ENCODE results near the gene ST6GALNAC1. TPM values are rescaled to one million over a fixed set of nuclear protein-coding genes. Genes with fewer than 3 reads are reported as not detected.
A peak's percentile ranks its signal among the peaks of the same experiment; 100 is the strongest.

ST6GALNAC1 gene
- total RNA-seq, 2 experiments from 2014 or later = 1.1 to 2.3 TPM

DNA sequence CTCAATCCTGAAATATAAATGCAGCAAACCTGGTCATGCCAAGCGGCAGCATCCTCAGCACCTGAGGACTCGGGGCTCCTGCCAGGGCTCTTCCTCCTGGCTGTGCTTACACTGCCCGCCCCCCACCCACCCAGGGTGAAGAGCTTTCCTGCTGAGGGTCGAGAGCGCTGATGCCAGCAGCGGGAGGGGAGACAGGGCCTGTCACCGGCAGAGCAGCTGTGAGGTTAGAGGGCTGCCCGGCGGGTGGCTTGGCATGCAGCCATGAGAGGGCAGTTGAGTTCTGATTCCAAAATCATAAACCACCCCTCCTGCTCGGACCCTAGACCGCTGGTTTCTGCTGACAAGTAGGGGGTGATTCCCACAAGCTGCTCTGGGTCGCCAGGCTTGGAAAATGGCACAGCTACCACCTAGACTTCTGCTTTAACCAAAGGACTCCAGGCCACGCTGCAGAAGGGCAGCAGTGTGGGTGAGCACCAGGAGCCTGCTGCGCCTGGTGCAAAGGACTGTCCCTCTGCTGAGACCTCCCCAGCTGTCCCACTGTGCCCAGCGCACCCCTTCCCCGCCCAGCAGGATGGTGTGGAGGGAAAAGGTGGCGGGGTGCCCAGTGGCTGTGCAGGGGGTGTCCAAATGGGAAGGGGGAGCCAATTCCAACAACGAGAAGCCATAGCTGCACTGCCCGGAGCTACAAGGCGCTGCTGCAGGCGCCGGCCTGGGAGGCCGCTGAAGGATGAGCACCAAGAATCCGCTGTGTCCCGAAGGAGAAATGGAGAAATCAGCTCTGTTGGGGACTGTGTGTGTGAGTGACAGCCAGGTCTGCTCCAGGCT is 40.6 kb upstream of the ST6GALNAC1 start:
- intact Hi-C loops (cut with micrococcal nuclease) = loop anchor here (10.0 kb wide), 1 partner anchor 59 kb away; no protein-coding TSS in a partner anchor
- CTCF ChIA-PET = interaction anchor here (3.3 to 3.7 kb wide), 2 partner anchors 13 to 60 kb away, joined by 26 to 34 read pairs; no protein-coding TSS in a partner anchor
- no peaks in the 10 kb centered on the region for H3K36me3 Mint-ChIP-seq
- H3K4me1 Mint-ChIP-seq (ENCODE audit: low read depth) = peaks cover 3% of the 10 kb centered on the region
- no peaks in the 10 kb centered on the region for H3K9me3 Mint-ChIP-seq
- no peak overlapping the region for H3K27ac Mint-ChIP-seq
- POLR2A ChIA-PET = interaction anchor here (0.6 kb wide), 1 partner anchor 42 kb away, joined by 4 read pairs; no protein-coding TSS in a partner anchor
- no peaks in the 10 kb centered on the region for H3K27me3 Mint-ChIP-seq
- DNase-seq = no peak
- no peak overlapping the region for H3K4me3 Mint-ChIP-seq

GRCh38 chr17:76683011-76683755 is 39.6 kb upstream of the ST6GALNAC1 start:
- H3K4me1 Mint-ChIP-seq (ENCODE audit: low read depth) = peaks cover 3% of the 10 kb centered on the region
- POLR2A ChIA-PET = no interaction called here
- no peak overlapping the region for H3K4me3 Mint-ChIP-seq
- no peak overlapping the region for H3K27ac Mint-ChIP-seq
- no peaks in the 10 kb centered on the region for H3K27me3 Mint-ChIP-seq
- H3K36me3 Mint-ChIP-seq = no peaks in the 10 kb centered on the region
- no peak for DNase-seq
- intact Hi-C loops (cut with micrococcal nuclease) = loop anchor here (10.0 kb wide), 1 partner anchor 58 kb away; no protein-coding TSS in a partner anchor
- CTCF ChIA-PET = interaction anchor here (3.0 to 3.7 kb wide), 3 partner anchors 12 to 162 kb away, joined by 26 to 42 read pairs (median 34); no protein-coding TSS in a partner anchor
- H3K9me3 Mint-ChIP-seq = no peaks in the 10 kb centered on the region

GRCh38 chr17:76682296-76682695 is 38.7 kb upstream of the ST6GALNAC1 start:
- Mint-ChIP-seq H3K27ac (no peak overlapping the region), H3K27me3 (no peaks in the 10 kb centered on the region), H3K4me1 (ENCODE audit: low read depth) (peaks cover 3% of the 10 kb centered on the region), H3K36me3 (no peaks in the 10 kb centered on the region), H3K4me3 (no peak overlapping the region), H3K9me3 (no peaks in the 10 kb centered on the region)
- POLR2A ChIA-PET = interaction anchor here (1.4 kb wide), 2 partner anchors 10 to 124 kb away, joined by 3 to 9 read pairs; no protein-coding TSS in a partner anchor
- no peak for DNase-seq
- intact Hi-C loops (cut with micrococcal nuclease) = loop anchor here (10.0 kb wide), 1 partner anchor 57 kb away; no protein-coding TSS in a partner anchor
- CTCF ChIA-PET = interaction anchor here (1.0 to 3.7 kb wide), 14 partner anchors 11 to 229 kb away, joined by 3 to 42 read pairs (median 6); partner anchors contain the start of gene UBE2O

- intact Hi-C loops (cut with micrococcal nuclease) = loop anchor here (10.0 kb wide), 1 partner anchor 57 kb away; no protein-coding TSS in a partner anchor
- H3K27ac Mint-ChIP-seq = no peak overlapping the region
- H3K27me3 Mint-ChIP-seq = no peaks in the 10 kb centered on the region
- ChIA-PET CTCF (interaction anchor here (0.6 to 3.7 kb wide), 31 partner anchors 9 to 297 kb away, joined by 3 to 42 read pairs (median 3); partner anchors contain the start of genes SPHK1, ST6GALNAC2 and UBE2O), POLR2A (interaction anchor here (1.4 kb wide), 2 partner anchors 10 to 123 kb away, joined by 3 to 9 read pairs; no protein-coding TSS in a partner anchor)
- H3K9me3 Mint-ChIP-seq = no peaks in the 10 kb centered on the region
- H3K4me3 Mint-ChIP-seq = no peak overlapping the region
- peaks cover 3% of the 10 kb centered on the region for H3K4me1 Mint-ChIP-seq (ENCODE audit: low read depth)
- DNase-seq = peak; percentile 80
- no peaks in the 10 kb centered on the region for H3K36me3 Mint-ChIP-seq
Observed at GRCh38 chr17:76681222-76682137, 37.9 kb upstream of the ST6GALNAC1 start.

GRCh38 chr17:76679239-76679638 is 35.7 kb upstream of the ST6GALNAC1 start:
- H3K4me3 Mint-ChIP-seq = no peak overlapping the region
- peaks cover 3% of the 10 kb centered on the region for H3K4me1 Mint-ChIP-seq (ENCODE audit: low read depth)
- no peak overlapping the region for H3K27ac Mint-ChIP-seq
- intact Hi-C loops (cut with micrococcal nuclease) = no loop called here
- CTCF ChIA-PET = interaction anchor here (3.2 kb wide), 1 partner anchor 36 kb away, joined by 16 read pairs; no protein-coding TSS in a partner anchor
- H3K27me3 Mint-ChIP-seq = no peaks in the 10 kb centered on the region
- POLR2A ChIA-PET = no interaction called here
- no peaks in the 10 kb centered on the region for H3K9me3 Mint-ChIP-seq
- H3K36me3 Mint-ChIP-seq = no peaks in the 10 kb centered on the region
- DNase-seq = no peak

DNA sequence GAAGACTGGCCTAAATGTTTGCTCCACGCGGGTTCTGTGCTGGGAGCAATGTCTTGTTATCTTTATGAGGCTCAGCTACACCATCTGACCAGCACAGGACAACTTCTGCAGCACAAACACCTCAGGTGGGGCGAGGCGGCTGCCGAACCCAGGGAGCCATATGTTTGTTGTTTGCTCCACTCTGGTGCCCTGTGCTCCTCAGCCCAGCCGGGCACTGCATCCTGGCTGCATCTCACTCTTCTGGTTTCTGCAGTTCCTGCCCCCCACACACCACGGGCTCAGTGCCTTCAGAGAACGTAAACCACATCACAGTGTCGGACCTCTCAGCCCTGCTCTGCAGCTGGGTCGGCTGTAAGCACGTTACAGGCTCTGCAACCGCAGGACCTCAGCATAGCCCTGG is 34.8 kb upstream of the ST6GALNAC1 start:
- ChIA-PET CTCF (interaction anchor here (2.1 to 3.2 kb wide), 2 partner anchors 37 to 156 kb away, joined by 7 to 16 read pairs; no protein-coding TSS in a partner anchor), POLR2A (no interaction called here)
- peak; percentile 40 for DNase-seq
- Mint-ChIP-seq H3K9me3 (no peaks in the 10 kb centered on the region), H3K4me3 (no peak overlapping the region), H3K36me3 (no peaks in the 10 kb centered on the region), H3K4me1 (ENCODE audit: low read depth) (peaks cover 3% of the 10 kb centered on the region), H3K27ac (no peak overlapping the region), H3K27me3 (no peaks in the 10 kb centered on the region)
- intact Hi-C loops (cut with micrococcal nuclease) = no loop called here

- Mint-ChIP-seq H3K4me1 (ENCODE audit: low read depth) (peaks cover 7% of the 10 kb centered on the region), H3K27ac (no peak overlapping the region), H3K27me3 (no peaks in the 10 kb centered on the region), H3K9me3 (no peaks in the 10 kb centered on the region), H3K36me3 (no peaks in the 10 kb centered on the region), H3K4me3 (no peak overlapping the region)
- no peak for DNase-seq
- POLR2A ChIA-PET = no interaction called here
- CTCF ChIA-PET = interaction anchor here (0.9 to 3.2 kb wide), 3 partner anchors 38 to 155 kb away, joined by 4 to 16 read pairs (median 7); no protein-coding TSS in a partner anchor
- intact Hi-C loops (cut with micrococcal nuclease) = no loop called here
Observed at GRCh38 chr17:76677406-76677805, 33.8 kb upstream of the ST6GALNAC1 start.

- no peak for DNase-seq
- Mint-ChIP-seq H3K36me3 (no peaks in the 10 kb centered on the region), H3K27ac (no peak overlapping the region), H3K9me3 (no peaks in the 10 kb centered on the region), H3K27me3 (no peaks in the 10 kb centered on the region), H3K4me1 (ENCODE audit: low read depth) (peaks cover 10% of the 10 kb centered on the region), H3K4me3 (no peak overlapping the region)
- CTCF ChIA-PET = interaction anchor here (0.8 to 3.2 kb wide), 4 partner anchors 39 to 279 kb away, joined by 3 to 16 read pairs (median 5); no protein-coding TSS in a partner anchor
- intact Hi-C loops (cut with micrococcal nuclease) = no loop called here
- POLR2A ChIA-PET = no interaction called here
Observed at GRCh38 chr17:76676629-76677028, 33.1 kb upstream of the ST6GALNAC1 start.

GRCh38 chr17:76675648-76676047 is 32.1 kb upstream of the ST6GALNAC1 start:
- DNase-seq = no peak
- intact Hi-C loops (cut with micrococcal nuclease) = no loop called here
- Mint-ChIP-seq H3K4me1 (ENCODE audit: low read depth) (peaks cover 19% of the 10 kb centered on the region), H3K36me3 (no peaks in the 10 kb centered on the region), H3K27ac (no peak overlapping the region), H3K4me3 (no peak overlapping the region), H3K9me3 (no peaks in the 10 kb centered on the region), H3K27me3 (no peaks in the 10 kb centered on the region)
- ChIA-PET POLR2A (no interaction called here), CTCF (interaction anchor here (0.8 kb wide), 1 partner anchor 40 kb away, joined by 3 read pairs; no protein-coding TSS in a partner anchor)

GRCh38 chr17:76674600-76674999 is 31.0 kb upstream of the ST6GALNAC1 start:
- CTCF ChIA-PET = interaction anchor here (0.9 kb wide), 2 partner anchors 50 to 151 kb away, joined by 3 to 4 read pairs; no protein-coding TSS in a partner anchor
- Mint-ChIP-seq H3K27ac (no peak overlapping the region), H3K4me1 (ENCODE audit: low read depth) (peaks cover 24% of the 10 kb centered on the region), H3K9me3 (no peaks in the 10 kb centered on the region), H3K36me3 (no peaks in the 10 kb centered on the region), H3K27me3 (no peaks in the 10 kb centered on the region), H3K4me3 (no peak overlapping the region)
- intact Hi-C loops (cut with micrococcal nuclease) = loop anchor here (5.0 kb wide), 1 partner anchor 53 kb away; the partner anchor contains the start of genes JMJD6 and METTL23
- POLR2A ChIA-PET = no interaction called here
- DNase-seq = no peak

DNA sequence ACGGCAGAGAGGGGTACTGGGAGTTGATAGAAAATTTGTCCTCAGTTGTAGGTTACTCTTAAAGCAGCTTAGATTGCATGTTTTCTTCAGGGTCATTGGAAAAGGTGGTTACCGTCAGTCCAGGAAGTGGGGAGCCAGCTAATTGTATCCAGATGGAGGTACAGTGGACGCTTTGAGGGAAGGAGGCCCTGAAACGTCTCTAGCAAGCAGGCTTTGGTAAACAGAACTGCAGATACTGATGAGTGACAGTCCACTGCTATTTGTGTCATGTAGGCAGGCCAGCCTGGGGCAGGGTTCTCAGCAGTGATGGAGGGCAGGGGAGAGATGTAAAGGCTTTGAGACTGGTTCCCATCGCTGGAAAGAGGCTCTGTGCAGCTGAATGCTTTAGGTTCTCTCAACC is 30.2 kb upstream of the ST6GALNAC1 start:
- Mint-ChIP-seq H3K27ac (no peak overlapping the region), H3K4me3 (no peak overlapping the region), H3K4me1 (ENCODE audit: low read depth) (peaks cover 24% of the 10 kb centered on the region), H3K9me3 (no peaks in the 10 kb centered on the region), H3K27me3 (no peaks in the 10 kb centered on the region), H3K36me3 (no peaks in the 10 kb centered on the region)
- ChIA-PET CTCF (interaction anchor here (0.6 to 0.7 kb wide), 2 partner anchors 49 to 107 kb away, joined by 3 to 4 read pairs; no protein-coding TSS in a partner anchor), POLR2A (no interaction called here)
- no peak for DNase-seq
- intact Hi-C loops (cut with micrococcal nuclease) = loop anchor here (5.0 kb wide), 1 partner anchor 54 kb away; the partner anchor contains the start of genes JMJD6 and METTL23
